ENCODE data around the gene ADAM19.

The ADAM19 gene

DNA sequence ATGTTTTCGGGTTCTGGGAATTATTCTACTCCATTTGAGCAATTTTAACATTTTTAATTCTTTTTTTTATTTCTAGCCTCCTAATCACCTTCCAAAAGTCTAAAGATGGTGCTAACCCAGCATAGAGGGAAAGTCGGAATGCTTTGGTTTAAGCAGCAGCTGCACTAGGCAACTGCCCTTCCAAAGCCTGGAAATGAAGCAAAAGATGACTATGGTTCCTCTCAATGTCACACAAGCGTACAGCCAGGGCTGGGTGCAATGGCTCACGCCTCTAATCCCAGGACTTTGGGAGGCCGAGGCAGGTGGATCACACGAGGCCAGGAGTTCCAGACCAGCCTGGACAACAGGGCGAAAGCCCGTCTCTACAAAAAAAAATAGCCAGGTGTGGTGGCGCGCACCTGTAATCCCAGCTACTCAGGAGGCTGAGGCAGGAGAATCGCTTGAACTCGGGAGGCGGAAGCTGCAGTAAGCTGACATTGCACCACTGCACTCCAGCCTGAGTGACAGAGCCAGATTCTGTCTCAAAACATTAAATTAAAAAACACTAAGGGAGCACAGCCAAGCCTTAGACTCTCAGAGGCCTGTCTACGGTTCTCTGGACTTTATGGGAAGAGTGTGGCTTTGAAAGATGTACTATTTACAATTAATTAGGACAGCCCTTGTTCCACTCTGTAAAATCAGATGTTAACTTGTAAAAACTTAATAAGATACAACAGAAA lies 33.1 kb downstream of the ADAM19 start:
- no peak for DNase-seq (ENCODE audit: low read depth)

DNA sequence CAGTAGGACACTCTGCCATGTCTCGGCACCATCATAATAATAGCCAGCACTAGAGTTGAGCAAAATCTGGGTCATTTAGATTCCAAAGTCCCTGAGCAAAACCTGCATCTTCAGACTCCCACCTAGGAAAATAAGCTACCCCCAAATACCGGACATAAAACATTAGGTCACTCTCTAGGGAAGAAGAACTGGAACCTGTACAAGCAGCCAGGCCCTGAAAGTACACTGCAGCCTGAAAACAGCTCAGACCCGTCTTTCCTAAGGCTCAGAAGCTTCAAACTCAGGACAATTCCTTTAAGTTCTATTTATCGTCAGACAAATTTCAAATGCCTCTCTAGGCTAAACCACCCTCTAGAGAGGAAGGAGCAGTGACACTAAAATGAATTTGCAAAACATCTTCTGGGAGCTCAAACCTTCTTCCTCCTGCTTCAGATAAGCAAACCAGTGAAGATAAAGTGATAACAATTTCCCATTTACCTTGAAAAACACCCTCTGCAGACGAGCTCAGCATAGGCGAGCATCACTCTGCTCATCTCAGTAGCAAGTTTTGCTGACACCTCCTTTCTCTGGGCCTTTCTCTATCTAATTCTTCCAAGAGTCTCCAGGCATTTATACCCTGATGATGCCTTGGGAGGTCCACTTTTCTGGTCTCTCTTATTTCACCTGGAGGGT lies 34.0 kb downstream of the ADAM19 start:
- DNase-seq (ENCODE audit: low read depth) = no peak

DNA sequence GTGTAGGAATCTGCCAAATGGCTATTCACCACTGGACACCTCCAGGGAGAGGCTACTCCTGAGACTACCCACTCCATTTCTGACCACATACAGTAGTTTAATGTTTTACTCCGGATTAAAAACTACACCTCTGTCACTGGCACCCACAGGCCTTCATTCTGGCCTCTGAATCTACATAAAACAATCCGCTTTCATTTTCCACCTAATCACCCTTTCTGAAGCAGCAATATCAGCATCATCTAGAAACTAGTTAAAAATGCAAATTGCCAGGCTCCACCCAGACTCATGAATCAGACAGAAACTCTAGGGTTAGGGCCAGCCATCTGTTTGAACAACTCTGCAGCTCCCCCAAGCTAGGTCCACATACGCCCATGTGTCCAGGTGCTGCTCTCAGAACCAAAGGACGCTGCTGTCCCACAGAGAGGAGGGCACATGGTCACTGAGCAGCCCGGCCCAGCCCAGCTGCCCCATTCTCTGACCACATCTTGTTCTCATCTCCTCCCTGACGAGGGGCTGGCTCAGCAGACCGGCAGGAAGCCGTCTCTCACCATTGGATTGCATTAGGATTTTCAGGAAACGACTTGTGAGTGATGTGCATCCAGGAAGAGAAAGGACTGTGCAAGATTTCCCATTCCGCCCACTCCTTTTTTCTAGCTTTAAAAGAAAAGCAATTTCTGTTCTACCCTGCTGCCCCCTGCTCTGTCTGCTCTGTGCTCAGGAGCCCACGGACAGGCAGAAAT lies 34.7 kb downstream of the ADAM19 start:
- no peak for DNase-seq (ENCODE audit: low read depth)

DNA sequence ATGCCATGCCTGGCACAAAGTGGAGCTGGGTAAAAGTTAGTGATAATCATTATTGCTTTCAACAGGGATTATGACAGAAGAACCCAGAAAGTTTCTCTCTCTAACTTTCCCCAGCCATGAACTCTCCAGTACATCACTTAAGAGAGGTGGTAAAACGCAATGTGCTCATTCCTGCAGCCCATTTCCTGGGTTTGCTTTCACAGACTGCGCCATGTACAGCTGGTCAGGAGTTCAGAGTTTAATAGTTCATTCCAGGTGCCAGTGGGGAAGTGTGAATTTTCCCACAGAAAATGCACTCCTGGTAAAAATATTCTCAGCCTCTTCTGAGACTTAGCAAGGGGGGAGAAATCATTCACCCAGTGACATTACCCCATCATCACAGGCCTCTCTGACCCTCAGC lies 35.5 kb downstream of the ADAM19 start:
- DNase-seq (ENCODE audit: low read depth) = no peak

DNA sequence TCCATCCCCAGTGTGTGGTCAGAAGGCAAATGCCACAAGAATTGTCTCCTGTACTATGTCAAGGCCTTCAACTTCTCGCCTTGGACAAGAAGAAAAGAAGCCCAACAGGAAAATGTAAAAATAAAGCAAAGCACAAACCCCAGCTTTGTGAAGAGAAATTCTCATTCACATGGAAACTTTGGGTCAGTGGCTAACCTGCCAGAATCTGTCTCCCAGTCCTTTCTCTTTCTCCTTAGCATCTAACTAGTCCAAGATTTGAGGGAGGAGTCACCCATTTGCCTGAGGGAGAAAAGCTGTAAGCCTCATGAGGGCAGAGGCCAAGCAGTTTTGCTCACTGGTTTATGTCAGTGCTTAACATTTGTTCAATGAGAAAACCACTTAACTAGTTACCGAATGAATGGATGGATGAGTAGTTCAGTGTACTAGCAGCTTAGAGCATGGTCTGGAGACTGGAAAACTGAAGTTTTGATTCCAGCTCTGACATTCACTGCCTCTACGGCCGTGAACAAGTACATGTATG lies 36.0 kb downstream of the ADAM19 start:
- no peak for DNase-seq (ENCODE audit: low read depth)

DNA sequence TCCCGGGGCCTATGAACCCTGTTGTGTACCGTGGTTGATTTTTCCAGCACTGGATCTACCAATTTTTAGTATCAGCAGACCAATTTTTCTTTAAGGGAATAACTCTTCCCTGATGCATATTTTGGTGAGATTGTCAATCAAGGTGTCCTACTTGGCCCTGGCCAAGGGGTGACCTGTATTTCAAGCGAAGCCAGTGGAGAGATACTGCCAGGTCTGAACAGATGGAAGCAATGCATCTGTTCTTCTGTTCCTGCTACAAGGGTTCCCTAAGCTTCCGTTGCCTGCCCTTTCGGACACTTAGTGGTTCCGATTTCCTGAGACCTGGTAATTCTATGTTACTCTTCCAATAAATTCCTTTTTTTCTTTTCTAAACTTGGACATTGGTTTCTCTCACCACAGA lies 37.3 kb downstream of the ADAM19 start:
- no peak for DNase-seq (ENCODE audit: low read depth)

DNA sequence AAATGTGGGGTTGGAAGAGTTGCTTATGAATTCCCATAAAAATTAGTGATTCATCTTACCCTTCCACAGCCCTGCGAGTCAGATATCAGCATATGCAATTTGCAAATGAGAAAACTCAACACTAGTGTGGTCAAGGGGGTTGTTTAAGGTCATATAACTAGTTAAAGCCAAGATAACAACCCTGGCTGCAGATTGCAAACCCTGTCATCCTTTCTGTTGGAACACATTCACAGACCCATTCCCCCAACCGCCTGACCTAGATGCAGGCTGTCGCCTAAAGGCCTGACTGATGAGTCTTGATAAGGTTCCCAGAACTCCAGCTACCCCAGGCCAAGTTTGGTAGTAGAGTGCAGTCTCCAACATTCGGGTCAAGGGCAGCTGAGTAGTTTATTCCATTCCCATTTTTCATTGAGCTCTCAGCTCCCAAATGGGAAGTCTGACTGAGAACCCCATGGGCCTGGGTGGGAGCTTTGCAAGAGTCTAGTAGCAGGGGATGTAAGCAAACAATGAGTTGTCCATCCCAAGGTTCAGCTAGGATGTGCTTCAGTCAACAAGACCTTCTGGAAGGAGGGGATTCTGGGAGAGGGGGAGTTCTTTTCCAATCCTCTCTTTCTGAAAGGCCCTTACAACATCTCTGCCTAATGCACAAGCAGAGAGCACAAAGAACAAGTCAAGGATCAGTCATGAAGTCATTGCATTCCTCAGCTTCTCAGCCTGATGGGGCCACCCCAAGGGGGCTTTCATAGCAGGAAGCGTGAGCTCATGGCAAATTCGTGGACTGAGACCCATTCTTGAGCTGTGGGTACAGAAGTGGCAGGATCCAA lies 40.3 kb downstream of the ADAM19 start:
- DNase-seq (ENCODE audit: low read depth) = no peak

DNA sequence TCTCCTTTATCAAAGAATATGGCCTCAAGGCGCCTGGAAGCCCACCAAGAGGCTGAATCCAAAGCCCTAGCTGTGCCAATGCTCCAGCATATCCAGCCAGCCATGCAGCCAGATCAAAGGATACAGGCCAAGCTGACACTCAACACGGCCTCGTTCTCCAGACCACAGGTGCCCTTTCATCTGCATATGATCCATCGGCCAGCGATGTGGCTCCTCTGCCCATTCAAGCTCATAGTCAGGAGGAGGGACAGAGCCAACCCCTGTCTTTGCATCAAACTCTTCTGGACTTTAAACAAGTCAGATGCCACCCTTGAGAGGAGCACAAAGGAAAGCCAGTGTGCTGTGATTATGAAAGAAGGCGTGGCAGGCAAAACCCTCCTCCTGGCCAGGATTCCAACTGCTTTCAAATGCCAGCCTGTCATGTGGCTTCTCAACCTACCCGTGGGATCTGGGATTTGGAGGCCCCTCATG lies 42.5 kb downstream of the ADAM19 start:
- DNase-seq (ENCODE audit: low read depth) = no peak

DNA sequence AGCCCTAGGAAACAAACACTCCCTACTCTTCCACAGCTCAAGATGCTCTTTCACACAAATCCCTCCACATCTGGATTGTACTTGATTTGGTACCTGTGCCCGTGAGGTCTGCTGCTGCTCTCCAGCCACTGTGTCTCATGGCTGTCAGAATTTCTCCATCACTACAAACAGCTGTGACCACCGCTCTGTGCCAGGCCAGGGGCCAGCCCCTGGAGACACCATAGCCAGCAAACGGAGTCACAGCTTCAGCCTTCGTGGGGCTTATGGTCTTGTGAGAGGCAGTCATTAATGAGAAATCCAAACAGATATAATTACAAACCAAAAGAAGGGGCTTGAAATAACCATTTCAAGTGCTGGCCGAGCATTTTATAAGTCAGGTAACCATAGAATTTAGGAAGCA lies 43.6 kb downstream of the ADAM19 start:
- DNase-seq (ENCODE audit: low read depth) = no peak

DNA sequence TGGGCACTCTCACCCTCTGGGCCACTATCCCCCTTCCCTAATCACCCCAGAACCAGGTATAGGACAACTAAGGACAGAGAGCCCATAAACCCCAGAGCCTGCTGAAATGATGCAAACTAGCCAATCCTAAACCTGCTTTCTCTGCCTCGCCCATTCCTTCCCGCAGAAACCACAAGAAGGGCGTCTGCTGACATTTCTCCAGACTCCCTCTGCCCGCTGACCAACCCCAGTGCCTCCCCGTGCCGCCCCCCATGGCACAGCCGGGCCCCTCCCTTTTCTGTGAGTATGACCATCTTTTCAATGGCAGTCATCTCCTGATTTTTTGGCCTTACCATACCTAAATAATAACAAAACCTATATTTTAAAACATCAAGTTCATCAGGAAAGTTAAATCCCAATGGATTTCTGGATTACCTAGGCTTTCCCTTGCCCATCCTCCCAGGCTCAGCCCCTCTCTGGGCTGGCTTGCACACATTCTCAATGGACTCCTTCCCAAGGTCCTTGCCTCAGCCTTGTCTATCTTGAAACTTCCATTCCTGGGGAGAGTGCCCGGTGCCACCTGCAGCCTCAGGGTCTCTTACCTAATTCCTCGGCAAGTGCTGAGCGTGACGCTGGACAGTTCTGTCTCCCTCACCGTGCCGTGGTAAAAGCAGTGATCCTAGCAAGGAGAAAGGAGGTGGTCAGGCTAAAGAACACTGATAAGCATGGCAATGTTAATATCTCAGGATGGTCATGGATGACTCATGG lies 45.2 kb downstream of the ADAM19 start:
- no peak for DNase-seq (ENCODE audit: low read depth)

DNA sequence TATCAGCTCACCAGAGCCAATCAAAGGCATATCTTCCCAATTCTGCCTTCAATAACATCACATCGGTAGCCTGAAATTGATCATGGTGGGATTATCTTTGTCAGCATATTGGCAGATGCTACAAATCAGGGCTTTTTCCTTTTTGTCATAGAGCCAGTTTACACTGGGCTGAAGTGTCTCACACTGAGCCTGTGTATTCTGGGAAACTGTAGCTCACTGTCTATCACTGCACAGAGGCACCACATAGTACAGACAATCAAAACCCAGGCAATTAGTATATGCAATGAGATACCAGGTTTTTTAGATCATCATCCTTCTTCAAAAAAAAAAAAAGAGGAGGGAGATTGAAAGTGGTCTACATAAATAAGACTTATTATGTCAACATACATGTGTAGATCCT lies 46.6 kb downstream of the ADAM19 start:
- DNase-seq (ENCODE audit: low read depth) = no peak

DNA sequence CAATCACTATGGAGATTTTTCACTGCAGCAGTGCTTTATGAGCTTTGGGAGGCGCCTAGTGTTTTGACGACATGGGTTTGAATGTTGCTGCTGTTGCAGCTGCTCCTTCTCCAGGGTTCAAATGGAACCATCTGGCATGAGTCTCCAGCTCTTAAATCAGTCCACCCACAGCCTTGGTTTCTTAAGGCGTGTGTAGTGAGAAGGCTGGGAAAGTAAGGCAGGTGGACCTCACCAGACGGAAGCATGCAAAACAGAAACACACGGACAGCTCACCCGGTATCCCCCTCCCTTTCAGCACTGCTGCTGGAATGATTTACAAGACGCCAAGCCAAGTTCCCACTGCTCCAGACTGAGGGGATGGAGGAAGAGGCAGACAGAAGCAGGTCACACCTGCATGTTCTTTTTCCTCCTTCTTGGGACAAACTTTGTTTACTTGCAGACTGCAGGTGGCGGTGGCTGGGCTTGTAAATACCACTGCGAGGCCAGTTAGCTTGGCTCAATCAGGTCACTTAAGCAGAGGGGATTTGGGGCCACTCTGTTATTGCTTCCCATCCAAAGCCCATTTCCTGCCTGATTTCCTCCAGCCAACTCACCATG lies 47.4 kb downstream of the ADAM19 start:
- no peak for DNase-seq (ENCODE audit: low read depth)

DNA sequence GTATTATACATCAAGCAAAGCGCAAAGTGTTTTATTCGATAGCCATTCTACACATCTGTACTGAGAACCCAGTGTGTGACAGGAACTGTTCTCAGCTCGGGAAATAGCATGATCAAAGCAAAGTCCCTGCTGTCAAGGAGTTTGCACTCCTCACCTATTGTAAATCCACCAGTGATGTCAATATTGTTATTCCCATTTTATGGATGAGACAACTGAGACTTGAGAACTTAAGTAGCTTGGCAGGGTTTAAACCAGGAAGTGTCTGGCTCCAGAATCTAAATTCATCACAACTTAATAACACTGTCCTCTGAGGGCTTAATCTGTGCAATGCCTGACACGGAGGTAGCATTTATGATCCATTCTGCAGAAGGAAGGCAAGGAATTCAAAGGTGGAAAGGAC lies 50.7 kb downstream of the ADAM19 start:
- DNase-seq (ENCODE audit: low read depth) = no peak

DNA sequence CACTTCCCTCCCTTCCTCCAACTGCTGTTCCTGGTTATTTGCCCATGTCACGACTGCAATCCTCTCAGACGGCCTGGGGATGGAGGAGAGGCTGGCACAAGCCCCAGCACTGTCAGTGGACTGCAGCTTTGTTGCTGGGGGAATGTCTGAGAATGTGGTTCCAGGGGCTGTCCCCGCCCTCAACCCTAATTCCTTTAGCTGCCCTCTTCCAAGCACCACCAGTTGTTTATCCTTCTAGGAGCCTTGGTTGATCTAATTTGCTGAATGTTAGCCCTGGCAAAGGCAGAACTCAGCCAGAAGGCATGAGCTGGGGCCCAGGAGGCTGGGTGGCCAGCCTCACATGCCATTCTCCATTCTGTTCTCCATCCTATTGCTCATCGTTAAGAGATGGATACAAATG lies 51.6 kb downstream of the ADAM19 start:
- DNase-seq (ENCODE audit: low read depth) = no peak

DNA sequence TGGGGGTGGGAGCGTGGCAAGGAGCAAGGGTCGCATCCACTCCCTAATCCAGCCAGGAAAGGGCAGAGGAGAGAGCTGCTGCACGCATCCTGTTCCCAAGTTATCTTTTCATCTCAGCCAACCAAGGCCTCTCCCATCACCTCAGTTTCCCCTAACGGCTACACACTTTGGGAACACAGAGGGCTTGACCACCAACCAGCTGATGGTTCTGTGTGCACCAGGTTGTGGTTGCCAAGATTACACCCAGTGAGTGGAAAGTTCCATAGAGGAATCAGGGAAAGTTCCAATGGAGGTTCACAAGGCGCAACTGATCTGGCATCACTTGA lies 53.9 kb downstream of the ADAM19 start:
- DNase-seq (ENCODE audit: low read depth) = no peak

DNA sequence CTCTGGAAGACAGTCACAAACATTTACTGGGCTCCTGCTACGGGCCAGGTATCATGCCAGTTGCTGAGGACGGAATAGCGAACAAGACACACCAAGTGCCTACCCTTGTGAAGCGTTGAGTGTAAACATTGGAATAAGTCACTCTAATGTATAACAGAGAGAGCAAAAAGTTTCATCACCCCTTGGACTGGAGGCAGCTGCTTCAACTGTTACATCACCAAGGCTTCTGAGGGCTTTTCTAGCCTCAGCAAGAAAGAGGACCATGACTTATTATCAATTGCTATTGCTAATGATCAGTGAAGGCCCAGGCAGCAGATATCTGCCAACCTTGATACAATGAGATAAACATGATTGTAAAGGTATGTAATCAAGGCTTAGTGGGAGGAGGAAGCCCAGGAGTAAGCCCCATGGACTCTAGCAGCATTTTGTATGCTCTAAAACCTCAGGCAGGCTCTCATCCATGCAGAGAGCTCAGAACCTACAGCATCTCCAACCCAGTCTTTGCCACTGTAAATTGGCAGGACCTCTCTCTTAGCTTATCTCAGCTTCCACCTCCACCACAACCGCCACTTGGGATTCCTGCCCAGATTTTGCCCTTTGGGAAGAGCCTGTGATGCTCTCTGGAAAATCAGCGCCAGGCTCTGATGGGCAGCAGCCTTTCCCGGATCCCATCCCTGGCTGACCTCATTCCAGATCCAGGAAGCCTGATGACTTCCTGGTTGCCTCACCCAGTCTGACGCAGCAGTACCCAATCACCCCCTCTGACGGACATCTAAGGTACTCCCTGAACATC lies 54.5 kb downstream of the ADAM19 start:
- DNase-seq (ENCODE audit: low read depth) = no peak

DNA sequence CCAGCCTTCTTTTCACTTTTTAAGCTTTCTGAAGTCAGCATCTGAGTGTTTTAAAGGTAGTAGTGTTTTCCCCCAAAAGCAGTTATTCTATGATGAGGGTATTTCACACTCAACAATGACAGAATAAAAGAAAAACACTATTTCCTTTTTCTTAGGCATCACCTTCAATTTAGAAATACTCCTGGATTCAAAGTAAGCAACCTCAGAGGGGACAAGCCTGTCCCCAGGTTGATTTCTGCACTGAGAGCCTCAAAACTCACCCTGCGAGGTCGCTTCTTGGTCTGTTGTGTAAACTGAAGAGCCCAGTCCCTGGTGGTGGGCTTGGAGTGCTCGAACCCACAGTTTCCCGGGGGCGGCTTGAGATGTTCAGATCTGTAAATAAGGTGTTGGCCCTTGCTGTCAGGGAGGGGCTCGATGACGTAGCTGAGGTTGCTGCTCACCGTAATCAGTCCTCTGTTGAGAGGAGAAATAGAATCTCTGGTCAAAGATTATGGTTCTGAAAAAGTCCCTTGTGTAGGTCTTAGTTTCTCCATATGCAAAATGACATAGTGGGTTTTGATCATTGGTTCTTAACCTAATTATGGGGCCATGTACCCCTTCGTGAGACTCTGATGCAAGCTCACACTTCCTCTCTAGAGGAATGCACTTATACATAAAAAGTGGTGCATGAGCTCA lies 55.9 kb downstream of the ADAM19 start:
- no peak for DNase-seq (ENCODE audit: low read depth)

DNA sequence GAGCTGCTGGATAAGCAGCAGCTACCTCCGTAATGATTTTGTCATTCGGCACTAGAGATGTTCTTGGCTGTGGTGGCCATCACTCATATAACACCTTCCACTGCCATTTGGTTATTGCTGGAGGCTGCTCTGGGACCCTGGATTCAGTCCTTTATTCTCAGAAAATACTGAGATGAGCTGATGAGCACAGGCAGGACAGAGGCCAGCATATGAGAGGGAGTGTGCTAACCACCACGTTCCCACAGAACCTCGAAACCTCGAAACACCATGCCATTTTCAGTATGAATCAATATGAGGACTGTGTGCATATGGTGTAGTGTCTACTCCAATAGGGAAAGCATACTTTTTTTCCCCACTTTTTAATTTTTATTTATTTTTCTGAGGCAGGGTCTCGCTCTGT lies 56.6 kb downstream of the ADAM19 start:
- DNase-seq (ENCODE audit: low read depth) = no peak

DNA sequence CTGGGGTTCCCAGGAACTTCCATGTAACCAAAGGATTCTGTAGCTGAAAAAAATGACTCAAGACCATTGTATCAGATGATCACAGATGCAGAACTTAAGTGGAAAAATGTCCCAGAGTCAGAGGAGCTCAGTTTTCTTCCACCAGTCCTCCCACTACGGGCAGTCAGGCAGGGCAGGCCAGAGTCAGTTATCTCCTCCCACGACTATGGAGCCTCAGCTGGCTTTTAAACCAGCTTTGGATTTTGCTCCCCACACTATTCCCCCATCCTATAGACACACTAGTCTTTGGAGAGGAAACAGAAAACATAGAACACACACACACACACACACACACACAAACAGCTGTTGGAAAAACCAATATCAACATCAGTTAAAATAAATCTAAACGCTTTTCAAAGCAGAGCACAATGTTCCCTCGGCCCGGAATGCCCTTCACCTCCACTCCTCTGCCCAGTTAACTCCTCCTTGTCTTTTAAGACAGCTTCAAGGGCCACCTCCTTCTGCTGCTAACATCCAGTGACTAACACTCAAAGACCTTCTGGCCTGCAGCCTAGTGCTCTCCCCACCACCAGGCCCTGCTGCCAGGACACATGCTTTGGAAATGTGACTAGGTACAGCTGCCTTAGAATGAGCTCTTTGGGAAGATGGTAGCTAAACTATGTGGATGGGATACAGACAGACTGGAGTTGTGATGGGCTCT lies 58.8 kb downstream of the ADAM19 start:
- no peak for DNase-seq (ENCODE audit: low read depth)

All from CMK (cell line).